Activated CD4-positive, alpha-beta T cell treated with anti-CD3 and anti-CD28 coated beads, Interleukin-2, amount 10 ng/mL, durations not matched to agents 24 days and 14 days (primary cell): Measurements from ENCODE around the gene IQCF5. TPM values are rescaled to one million over a fixed set of nuclear protein-coding genes. Genes with fewer than 3 reads are reported as not detected.

Experiments used
- DNase-seq: peaks from one replicate; pipeline ENCODE4 v3.0.0; 2022
- H3K27ac Mint-ChIP-seq: one replicate; pipeline ENCODE4 v1.8.0; 2022; ENCODE audit warnings: mild to moderate bottlenecking, mixed read lengths
- H3K27me3 Mint-ChIP-seq: one replicate; pipeline ENCODE4 v1.8.0; 2022; ENCODE audit warnings: mixed read lengths
- H3K36me3 Mint-ChIP-seq: one replicate; pipeline ENCODE4 v1.8.0; 2022; ENCODE audit warnings: low read depth, mild to moderate bottlenecking, mixed read lengths
- H3K4me1 Mint-ChIP-seq: one replicate; pipeline ENCODE4 v1.8.0; 2021; ENCODE audit warnings: mixed read lengths
- H3K4me3 Mint-ChIP-seq: one replicate; pipeline ENCODE4 v1.8.0; 2022; ENCODE audit warnings: mild to moderate bottlenecking, moderate library complexity, mixed read lengths
- H3K9me3 Mint-ChIP-seq: one replicate; pipeline ENCODE4 v1.8.0; 2021; ENCODE audit warnings: mixed read lengths
- intact Hi-C: fragments of 100-400 bp; cut with micrococcal nuclease; formaldehyde crosslinking; loops from one replicate; pipeline ENCODE4 v1.15.1; 2023
- total RNA-seq: library from RNA; stranded (reverse); gene quantifications from 2 replicates; pipeline ENCODE4 v1.2.3, GENCODE V29; 2022

IQCF5 gene
- total RNA-seq, 1 donor from 2014 or later: not detected

GRCh38 chr3:51836606-51837005 is 38.8 kb downstream of the IQCF5 start:
- peaks cover 5% of the 10 kb centered on the region for H3K9me3 Mint-ChIP-seq
- H3K4me1 Mint-ChIP-seq: no peaks in the 10 kb centered on the region
- no peak overlapping the region for H3K4me3 Mint-ChIP-seq
- H3K36me3 Mint-ChIP-seq: no peaks in the 10 kb centered on the region
- intact Hi-C loops: no loop called here
- H3K27me3 Mint-ChIP-seq: peaks cover 31% of the 10 kb centered on the region
- no peak overlapping the region for H3K27ac Mint-ChIP-seq
- no peak for DNase-seq

GRCh38 chr3:51830836-51831385 is 44.5 kb downstream of the IQCF5 start:
- no peak for DNase-seq
- Mint-ChIP-seq H3K27me3 (peaks cover 34% of the 10 kb centered on the region), H3K27ac (no peak overlapping the region), H3K4me3 (no peak overlapping the region), H3K9me3 (peaks cover 10% of the 10 kb centered on the region), H3K36me3 (peaks cover 4% of the 10 kb centered on the region), H3K4me1 (no peaks in the 10 kb centered on the region)
- intact Hi-C loops: no loop called here

- H3K4me3 Mint-ChIP-seq: no peak overlapping the region
- peaks cover 38% of the 10 kb centered on the region for H3K27me3 Mint-ChIP-seq
These were observed 45.1 kb downstream of the IQCF5 start for GRCh38 chr3:51830345-51830744.

GRCh38 chr3:51828297-51828696 is 47.1 kb downstream of the IQCF5 start:
- no peak overlapping the region for H3K4me3 Mint-ChIP-seq
- no peaks in the 10 kb centered on the region for H3K4me1 Mint-ChIP-seq
- H3K9me3 Mint-ChIP-seq: peaks cover 12% of the 10 kb centered on the region
- intact Hi-C loops: no loop called here
- H3K36me3 Mint-ChIP-seq: peaks cover 4% of the 10 kb centered on the region
- no peak for DNase-seq
- H3K27me3 Mint-ChIP-seq: peaks cover 27% of the 10 kb centered on the region
- H3K27ac Mint-ChIP-seq: no peak overlapping the region

More at GRCh38 chr3:51830345-51830744, 45.1 kb downstream of the IQCF5 start:
- peaks cover 16% of the 10 kb centered on the region for H3K9me3 Mint-ChIP-seq
- DNase-seq: no peak
- peaks cover 4% of the 10 kb centered on the region for H3K36me3 Mint-ChIP-seq
- no peak overlapping the region for H3K27ac Mint-ChIP-seq
- intact Hi-C loops: no loop called here
- no peaks in the 10 kb centered on the region for H3K4me1 Mint-ChIP-seq

Other genes starting within 250 kb of the IQCF5 start
- gene TEX264, start 204.3 kb downstream of the IQCF5 start, total RNA-seq: 45.6 and 47.0 TPM in 2 replicates
- gene GRM2, start 168.5 kb downstream of the IQCF5 start, total RNA-seq: 0.24 and 0.86 TPM in 2 replicates
- not detected in 2 replicates for gene IQCF6, start 96.4 kb downstream of the IQCF5 start, total RNA-seq
- gene IQCF2, start 14.0 kb downstream of the IQCF5 start, total RNA-seq: not detected in 2 replicates
- not detected in 2 replicates for gene IQCF1, start 27.8 kb upstream of the IQCF5 start, total RNA-seq
- gene RRP9, start 66.3 kb upstream of the IQCF5 start, total RNA-seq: 92.3 and 95.5 TPM in 2 replicates
- 17.0 and 17.5 TPM in 2 replicates for gene PARP3, start 66.8 kb upstream of the IQCF5 start, total RNA-seq
- not detected in 2 replicates for gene GPR62, start 79.8 kb upstream of the IQCF5 start, total RNA-seq
- 15.2 and 16.8 TPM in 2 replicates for gene PCBP4, start 91.9 kb upstream of the IQCF5 start, total RNA-seq
- gene ABHD14B, start 98.4 kb upstream of the IQCF5 start, total RNA-seq: 43.2 and 45.3 TPM in 2 replicates
- 12.3 and 13.8 TPM in 2 replicates for gene ABHD14A, start 99.5 kb upstream of the IQCF5 start, total RNA-seq
- gene ACY1, start 107.9 kb upstream of the IQCF5 start, total RNA-seq: 57.9 and 58.7 TPM in 2 replicates
- 1,714 and 1,721 TPM in 2 replicates for gene RPL29, start 120.3 kb upstream of the IQCF5 start, total RNA-seq
- gene DUSP7, start 181.0 kb upstream of the IQCF5 start, total RNA-seq: 33.5 and 34.0 TPM in 2 replicates